HepG2 (cell line): ENCODE data around the gene WDR59. TPM values are rescaled to one million over a fixed set of nuclear protein-coding genes. Genes with fewer than 3 reads are reported as not detected.
A peak's percentile ranks its signal among the peaks of the same experiment; 100 is the strongest.

ENCODE experiments used
- HNRNPK ChIP-seq: fragments of 200-400 bp; formaldehyde crosslinking; IDR thresholded peaks from 2 replicates; pipeline ENCODE4 v1.6.1; 2018; ENCODE audit warnings: low read length, low read depth, moderate library complexity, mild to moderate bottlenecking; ENCODE audit not compliant: poor library complexity, severe bottlenecking
- JUND ChIP-seq: sonication (generic); formaldehyde crosslinking; IDR thresholded peaks from 2 replicates; pipeline ENCODE4 v1.8.0; 2022; ENCODE audit warnings: mild to moderate bottlenecking, missing genetic modification reagents
- RARG ChIP-seq: sonication (generic); formaldehyde crosslinking; IDR thresholded peaks from 2 replicates; pipeline ENCODE4 v1.4.0; 2020; ENCODE audit warnings: low read depth, mild to moderate bottlenecking, missing genetic modification reagents
- RBM22 ChIP-seq: fragments of 200-400 bp; formaldehyde crosslinking; optimal IDR thresholded peaks from 2 replicates; pipeline ENCODE3; 2017; ENCODE audit warnings: mild to moderate bottlenecking, low read length, moderate library complexity
- SNAPC2 ChIP-seq: sonication (generic); formaldehyde crosslinking; IDR thresholded peaks from 2 replicates; pipeline ENCODE4 v1.8.1; 2022; ENCODE audit warnings: mild to moderate bottlenecking, missing genetic modification reagents
- SYNCRIP ChIP-seq: fragments of 200-400 bp; formaldehyde crosslinking; IDR thresholded peaks from 2 replicates; pipeline ENCODE4 v1.6.1; 2018; ENCODE audit warnings: mild to moderate bottlenecking, low read depth, low read length; ENCODE audit not compliant: insufficient read depth
- TBP ChIP-seq: sonication (generic); formaldehyde crosslinking; IDR thresholded peaks from 2 replicates; pipeline ENCODE4 v1.5.0; 2020; ENCODE audit warnings: missing genetic modification reagents
- TBX3 ChIP-seq: fragments of 450-650 bp; IDR thresholded peaks from 2 replicates; pipeline ENCODE4 v1.6.1; 2017; ENCODE audit warnings: antibody characterized with exemption, mild to moderate bottlenecking, inconsistent platforms, borderline replicate concordance
- ZNF253 ChIP-seq: sonication (generic); formaldehyde crosslinking; IDR thresholded peaks from 2 replicates; pipeline ENCODE4 v1.8.0; 2022; ENCODE audit warnings: mild to moderate bottlenecking, missing genetic modification reagents, borderline replicate concordance
- ZNF446 ChIP-seq: sonication (generic); formaldehyde crosslinking; IDR thresholded peaks from 2 replicates; pipeline ENCODE4 v1.5.0; 2020; ENCODE audit warnings: mild to moderate bottlenecking, missing genetic modification reagents
- ZNF468 ChIP-seq: sonication (generic); formaldehyde crosslinking; IDR thresholded peaks from 2 replicates; pipeline ENCODE4 v1.8.0; 2022; ENCODE audit warnings: mild to moderate bottlenecking, moderate library complexity, missing genetic modification reagents
- ZNF614 ChIP-seq: IDR thresholded peaks from 2 replicates; pipeline ENCODE4 v1.6.1; 2018; ENCODE audit warnings: missing biosample characterization, missing genetic modification reagents, inconsistent platforms, borderline replicate concordance
- ZNF724P ChIP-seq: sonication (generic); formaldehyde crosslinking; IDR thresholded peaks from 2 replicates; pipeline ENCODE4 v1.8.0; 2022; ENCODE audit warnings: missing genetic modification reagents, borderline replicate concordance
- polyA plus RNA-seq, 8 experiments: library from polyadenylated mRNA; depleted of rRNA in 3 of 8; stranded (reverse) in 7 of 8; unstranded in 1 of 8; fragments of >200 nt; fragmentation: Illumina TruSeq in 4 of 8; extraction: Trizol in 4 of 8; gene quantifications; 2 replicates each; pipeline versions ENCODE4 v1.2.1 to v1.2.3, GENCODE V29; 2011 to 2016; ENCODE audit warnings: low read depth in 4 of 8, missing spikeins in 1 of 8, mixed read lengths in 1 of 8; ENCODE audit not compliant: insufficient read depth in 1 of 8
- total RNA-seq, 5 experiments: library from RNA; depleted of rRNA; stranded (reverse); fragments of >200 nt; fragmentation: Illumina TruSeq; extraction: Trizol; gene quantifications; 2 replicates each; pipeline ENCODE4 v1.2.3, GENCODE V29; 2016; ENCODE audit warnings: low read depth in 1 of 5
- TF ChIP-seq, protein P1 (sequence below): sonication (generic); formaldehyde crosslinking; IDR thresholded peaks from 2 replicates; pipeline ENCODE4 v1.8.1; 2022; ENCODE audit warnings: low read depth, mild to moderate bottlenecking, missing genetic modification reagents
- TF ChIP-seq, protein P2 (sequence below): sonication (generic); formaldehyde crosslinking; IDR thresholded peaks from 2 replicates; pipeline ENCODE4 v1.8.0; 2022; ENCODE audit warnings: missing genetic modification reagents, mild to moderate bottlenecking, inconsistent platforms, borderline replicate concordance
- TF ChIP-seq, protein P3 (sequence below): sonication (generic); formaldehyde crosslinking; IDR thresholded peaks from 2 replicates; pipeline ENCODE4 v1.4.0; 2020; ENCODE audit warnings: mild to moderate bottlenecking, missing genetic modification reagents

WDR59 gene
- total and polyA plus RNA-seq, 2 of the 13 experiments (the other 11 are each of a cell fraction or from before 2014, with no cell fraction given): 65.2 to 306 TPM

DNA sequence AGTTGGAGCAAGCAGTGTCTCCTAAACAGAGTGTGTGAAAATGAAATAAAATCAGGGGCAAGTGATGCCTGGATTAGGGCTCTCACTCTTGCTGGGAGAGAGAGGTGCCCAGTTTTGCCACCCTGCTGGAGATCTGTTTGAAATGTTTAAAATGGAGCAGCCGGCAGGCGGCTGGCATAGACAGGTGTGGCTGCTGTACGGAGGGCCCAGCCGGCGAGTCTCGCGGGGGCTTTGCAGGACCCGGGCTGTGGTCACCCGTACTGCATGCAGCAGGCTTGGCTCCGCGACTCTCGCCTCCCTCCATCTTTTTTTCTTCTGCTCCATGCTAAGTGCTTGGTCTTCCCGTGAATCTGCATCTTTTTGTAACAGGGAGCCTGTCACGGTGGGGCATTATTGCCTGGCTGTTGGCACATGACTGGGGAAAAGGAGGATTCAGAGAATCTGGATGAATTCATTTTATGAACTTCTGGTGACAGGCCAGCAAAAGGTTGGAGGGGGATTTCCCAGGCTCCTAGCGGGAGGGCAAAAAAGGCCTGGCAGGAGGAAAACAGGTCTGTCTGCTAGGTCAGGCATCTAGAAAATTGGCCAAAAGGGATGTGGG, 15.7 kb upstream of the WDR59 start (continued):
- TF ChIP-seq ZNF468 (no peak), ZNF446 (CRISPR knock-in tag) (no peak), JUND (CRISPR knock-in tag) (no peak), HNRNPK (no peak), SYNCRIP (no peak), RARG (no peak), ZNF724P (CRISPR knock-in tag) (0 out of 2 replicates have a peak, but pooled peaks have one; percentile 1), SNAPC2 (CRISPR knock-in tag) (no peak), TBP (CRISPR knock-in tag) (no peak), ZNF253 (CRISPR knock-in tag) (no peak), ZNF614 (no peak), RBM22 (no peak), TBX3 (no peak)
- TF ChIP-seq, protein P1, sequence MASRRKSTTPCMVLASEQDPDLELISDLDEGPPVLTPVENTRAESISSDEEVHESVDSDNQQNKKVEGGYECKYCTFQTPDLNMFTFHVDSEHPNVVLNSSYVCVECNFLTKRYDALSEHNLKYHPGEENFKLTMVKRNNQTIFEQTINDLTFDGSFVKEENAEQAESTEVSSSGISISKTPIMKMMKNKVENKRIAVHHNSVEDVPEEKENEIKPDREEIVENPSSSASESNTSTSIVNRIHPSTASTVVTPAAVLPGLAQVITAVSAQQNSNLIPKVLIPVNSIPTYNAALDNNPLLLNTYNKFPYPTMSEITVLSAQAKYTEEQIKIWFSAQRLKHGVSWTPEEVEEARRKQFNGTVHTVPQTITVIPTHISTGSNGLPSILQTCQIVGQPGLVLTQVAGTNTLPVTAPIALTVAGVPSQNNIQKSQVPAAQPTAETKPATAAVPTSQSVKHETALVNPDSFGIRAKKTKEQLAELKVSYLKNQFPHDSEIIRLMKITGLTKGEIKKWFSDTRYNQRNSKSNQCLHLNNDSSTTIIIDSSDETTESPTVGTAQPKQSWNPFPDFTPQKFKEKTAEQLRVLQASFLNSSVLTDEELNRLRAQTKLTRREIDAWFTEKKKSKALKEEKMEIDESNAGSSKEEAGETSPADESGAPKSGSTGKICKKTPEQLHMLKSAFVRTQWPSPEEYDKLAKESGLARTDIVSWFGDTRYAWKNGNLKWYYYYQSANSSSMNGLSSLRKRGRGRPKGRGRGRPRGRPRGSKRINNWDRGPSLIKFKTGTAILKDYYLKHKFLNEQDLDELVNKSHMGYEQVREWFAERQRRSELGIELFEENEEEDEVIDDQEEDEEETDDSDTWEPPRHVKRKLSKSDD (CRISPR knock-in tag): no peak
- TF ChIP-seq, protein P2, sequence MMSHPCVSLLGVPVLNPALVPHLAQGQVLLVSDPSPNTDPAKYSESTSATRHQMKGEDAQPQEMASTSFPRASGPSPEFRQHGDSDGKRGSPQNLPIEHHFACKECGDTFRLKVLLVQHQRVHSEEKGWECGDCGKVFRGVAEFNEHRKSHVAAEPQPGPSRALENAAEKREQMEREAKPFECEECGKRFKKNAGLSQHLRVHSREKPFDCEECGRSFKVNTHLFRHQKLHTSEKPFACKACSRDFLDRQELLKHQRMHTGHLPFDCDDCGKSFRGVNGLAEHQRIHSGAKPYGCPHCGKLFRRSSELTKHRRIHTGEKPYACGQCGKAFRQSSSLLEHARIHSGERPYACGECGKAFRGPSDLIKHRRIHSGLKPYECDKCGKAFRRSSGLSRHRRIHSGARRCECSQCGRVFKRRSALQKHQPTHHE (CRISPR knock-in tag): no peak
- TF ChIP-seq, protein P3, sequence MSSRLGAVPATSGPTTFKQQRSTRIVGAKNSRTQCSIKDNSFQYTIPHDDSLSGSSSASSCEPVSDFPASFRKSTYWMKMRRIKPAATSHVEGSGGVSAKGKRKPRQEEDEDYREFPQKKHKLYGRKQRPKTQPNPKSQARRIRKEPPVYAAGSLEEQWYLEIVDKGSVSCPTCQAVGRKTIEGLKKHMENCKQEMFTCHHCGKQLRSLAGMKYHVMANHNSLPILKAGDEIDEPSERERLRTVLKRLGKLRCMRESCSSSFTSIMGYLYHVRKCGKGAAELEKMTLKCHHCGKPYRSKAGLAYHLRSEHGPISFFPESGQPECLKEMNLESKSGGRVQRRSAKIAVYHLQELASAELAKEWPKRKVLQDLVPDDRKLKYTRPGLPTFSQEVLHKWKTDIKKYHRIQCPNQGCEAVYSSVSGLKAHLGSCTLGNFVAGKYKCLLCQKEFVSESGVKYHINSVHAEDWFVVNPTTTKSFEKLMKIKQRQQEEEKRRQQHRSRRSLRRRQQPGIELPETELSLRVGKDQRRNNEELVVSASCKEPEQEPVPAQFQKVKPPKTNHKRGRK (CRISPR knock-in tag): no peak
